HG03439 (cell line): ENCODE data around the gene DENND1A.
"Not testable (repeated sequence)": the region's sequence is repeated elsewhere in the genome, so short reads cannot be mapped to it uniquely, and the experiment has no call there.

Source experiments
- ATAC-seq: cut with Tn5 transposase; IDR thresholded peaks from one replicate; pipeline ENCODE4 v1.9.1; 2021; ENCODE audit warnings: mild to moderate bottlenecking, moderate library complexity; ENCODE audit not compliant: unreplicated experiment

Gene DENND1A

GRCh38 chr9:123407217-123407851 is 522.6 kb downstream of the DENND1A start:
- ATAC-seq: no peak

GRCh38 chr9:123406691-123407216 is 523.2 kb downstream of the DENND1A start:
- no peak for ATAC-seq

- no peak for ATAC-seq
Observed at GRCh38 chr9:123406016-123406415, 523.9 kb downstream of the DENND1A start.

- ATAC-seq: no peak
Observed at GRCh38 chr9:123402981-123403509, 526.9 kb downstream of the DENND1A start.

- no peak for ATAC-seq
Observed at GRCh38 chr9:123401879-123402513, 527.9 kb downstream of the DENND1A start.

- ATAC-seq: no peak
Observed at GRCh38 chr9:123400926-123401503, 528.9 kb downstream of the DENND1A start.

GRCh38 chr9:123399803-123400378 is 530.0 kb downstream of the DENND1A start:
- no peak for ATAC-seq

GRCh38 chr9:123398938-123399337 is 531.0 kb downstream of the DENND1A start:
- not testable (repeated sequence) for ATAC-seq

GRCh38 chr9:123397975-123398374 is 532.0 kb downstream of the DENND1A start:
- no peak for ATAC-seq

GRCh38 chr9:123395689-123396511 is 534.0 kb downstream of the DENND1A start:
- ATAC-seq: no peak

- no peak for ATAC-seq
Observed at GRCh38 chr9:123395276-123395688, 534.6 kb downstream of the DENND1A start.

- no peak for ATAC-seq
Observed at GRCh38 chr9:123394291-123395235, 535.4 kb downstream of the DENND1A start.

- ATAC-seq: no peak
Observed at GRCh38 chr9:123392802-123393201, 537.1 kb downstream of the DENND1A start.

GRCh38 chr9:123391946-123392345 is 538.0 kb downstream of the DENND1A start:
- ATAC-seq: no peak

GRCh38 chr9:123391233-123391632 is 538.7 kb downstream of the DENND1A start:
- ATAC-seq: no peak

GRCh38 chr9:123390337-123391135 is 539.4 kb downstream of the DENND1A start:
- ATAC-seq: no peak

GRCh38 chr9:123389698-123390097 is 540.2 kb downstream of the DENND1A start:
- ATAC-seq: no peak

GRCh38 chr9:123389070-123389469 is 540.9 kb downstream of the DENND1A start:
- no peak for ATAC-seq

GRCh38 chr9:123387686-123388085 is 542.2 kb downstream of the DENND1A start:
- no peak for ATAC-seq
